A673 (cell line): ENCODE results near the gene SKAP1.

ENCODE experiments used
- CTCF ChIP-seq: fragments of 300-800, 200-600 bp; sonication (generic); conservative IDR thresholded peaks from 2 replicates; pipeline ENCODE4 v1.5.1; 2017; ENCODE audit warnings: low read depth, mild to moderate bottlenecking, antibody characterized with exemption, low read length, moderate library complexity, mixed read lengths
- EZH2 ChIP-seq: fragments of 200-600 bp; sonication (generic); IDR thresholded peaks from 2 replicates; pipeline ENCODE4 v1.6.1; 2017; ENCODE audit warnings: borderline replicate concordance, low read depth, mild to moderate bottlenecking, mixed read lengths, antibody characterized with exemption, low read length; ENCODE audit not compliant: poor library complexity, severe bottlenecking

- no peak for TF ChIP-seq CTCF
- TF ChIP-seq EZH2, result no peak
These were observed 10.7 kb upstream of the SKAP1 start for GRCh38 chr17:48440669-48441068.
